Germinal center (tissue), 1 donor: ENCODE data around the gene ALDH3A2.
A peak's percentile ranks its signal among the peaks of the same experiment; 100 is the strongest.

ENCODE experiments used
- DNase-seq: peaks from one replicate; pipeline ENCODE4 v3.0.0; 2012; ENCODE audit warnings: mixed read lengths, low spot score

ALDH3A2 gene

DNA sequence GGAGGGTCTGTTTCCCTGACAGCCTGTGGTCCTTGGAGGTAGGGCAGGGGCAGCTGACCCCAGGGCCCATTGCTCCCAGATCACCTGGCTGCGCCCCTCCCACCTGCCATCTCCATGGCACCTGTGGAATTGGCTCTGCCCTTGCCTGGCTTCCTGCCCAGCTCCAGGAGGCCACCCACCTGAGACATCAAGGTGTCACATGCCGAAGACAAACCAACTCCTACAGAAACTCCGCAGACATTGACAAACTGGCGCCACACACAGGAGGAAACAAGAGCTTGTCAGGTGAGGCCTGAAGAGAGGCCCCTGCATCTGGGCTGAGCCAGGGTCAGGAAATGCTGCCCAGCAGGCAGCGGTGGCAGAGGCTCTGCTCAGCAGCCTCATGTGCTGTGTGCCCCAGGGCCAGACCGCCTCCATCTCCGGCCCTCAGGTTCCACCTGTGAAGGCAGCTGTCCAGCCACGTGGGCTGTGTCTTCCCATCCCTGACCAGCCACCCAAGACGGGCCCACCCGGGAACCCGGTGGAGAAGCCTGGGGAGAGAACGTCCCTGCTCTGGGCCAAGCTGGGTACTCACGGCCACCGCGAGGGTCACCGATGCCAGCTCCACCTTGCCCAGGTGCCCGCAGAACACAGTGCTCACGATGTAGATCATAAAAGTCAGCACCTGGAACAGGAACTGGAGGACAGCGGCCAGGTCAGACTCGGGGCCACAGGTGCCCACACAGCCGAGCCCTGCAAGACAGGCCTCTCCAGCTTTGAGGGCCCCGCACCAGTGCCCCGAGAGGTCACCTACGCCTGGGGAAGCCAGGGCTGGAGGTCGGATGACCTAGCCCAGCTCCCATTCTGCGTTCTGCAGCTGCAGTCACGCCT lies 66.2 kb downstream of the ALDH3A2 start:
- no peak for DNase-seq

DNA sequence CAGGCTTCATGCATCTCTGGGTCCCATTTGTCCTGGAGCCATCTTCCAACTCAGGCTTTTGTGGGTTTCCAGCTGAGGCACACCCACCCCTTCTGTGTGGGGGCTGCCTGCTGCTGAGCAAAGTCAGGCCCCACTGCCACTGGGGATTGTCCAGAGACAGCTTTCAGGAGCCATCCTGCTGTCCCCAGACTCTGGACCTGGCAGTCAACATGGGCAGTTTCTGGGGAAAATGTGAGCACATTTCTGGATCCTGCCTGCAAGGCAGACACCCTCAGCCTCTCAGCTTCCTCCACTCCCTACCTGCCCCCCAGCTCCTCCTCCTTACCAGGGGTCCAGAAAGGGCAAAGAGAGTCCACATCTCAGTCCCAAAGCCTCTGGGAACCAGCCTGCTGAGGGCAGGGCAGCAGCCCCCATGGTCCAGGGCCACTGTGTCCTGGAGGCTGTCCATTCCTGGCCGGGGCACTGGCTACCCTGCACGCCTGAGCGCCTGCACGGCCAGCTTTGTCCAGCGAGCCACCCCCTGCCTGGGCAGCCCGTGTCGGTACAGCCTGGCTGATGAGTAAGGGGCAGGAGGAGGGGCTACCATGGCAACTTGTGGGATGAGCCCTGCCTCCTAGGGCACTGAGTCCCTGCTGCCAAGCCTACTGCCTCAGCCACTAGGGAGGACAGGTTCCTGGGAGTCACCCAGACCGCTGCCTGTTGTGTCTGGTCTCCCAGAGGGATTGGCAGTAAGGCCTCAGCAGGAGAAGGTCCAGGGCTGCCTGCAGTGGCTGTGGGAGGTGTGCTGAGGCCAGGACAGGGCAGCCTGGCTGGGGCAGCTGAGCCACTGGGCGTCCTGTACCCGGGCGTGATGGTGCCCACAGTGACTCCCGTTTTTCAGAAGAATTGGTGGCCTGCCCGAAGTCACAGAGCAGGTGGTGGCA lies 67.8 kb downstream of the ALDH3A2 start, which contains the start of gene SLC47A2:
TSS of gene SLC47A2 (minus strand) at position 477 of the 923 bp plus-strand sequence. CDS start at position 448, 29 bp downstream.
- DNase-seq, result no peak

GRCh38 chr17:19717031-19717360 lies 68.4 kb downstream of the ALDH3A2 start:
- DNase-seq, result no peak

DNA sequence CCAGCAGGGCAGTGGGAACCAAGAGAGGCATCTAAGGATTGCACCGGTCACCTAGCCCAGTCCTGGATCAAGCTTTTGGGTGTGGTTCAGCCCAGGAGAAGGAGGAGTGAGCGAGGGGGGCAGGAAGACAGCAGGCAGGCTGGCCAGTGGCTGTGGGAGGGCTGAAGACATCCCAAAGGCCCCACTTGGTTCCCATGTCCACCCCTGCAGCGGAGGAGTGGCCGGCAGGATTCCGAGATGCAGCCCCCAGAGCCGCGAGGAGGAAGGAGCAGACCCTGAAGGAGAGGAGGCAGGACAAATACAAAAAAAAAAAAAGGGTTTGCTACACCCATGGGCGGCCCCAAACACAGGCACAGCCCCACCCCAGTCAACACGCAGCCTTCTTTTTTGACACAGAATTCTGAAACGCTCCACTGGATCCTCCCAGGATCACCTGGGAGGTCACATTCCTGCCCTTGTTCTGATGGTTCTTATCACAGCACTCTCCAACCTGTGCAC lies 68.9 kb downstream of the ALDH3A2 start:
- DNase-seq, result no peak

GRCh38 chr17:19718041-19718612 lies 69.6 kb downstream of the ALDH3A2 start:
- no peak for DNase-seq

- no peak for DNase-seq
These were observed 70.2 kb downstream of the ALDH3A2 start for GRCh38 chr17:19718613-19719354.

DNA sequence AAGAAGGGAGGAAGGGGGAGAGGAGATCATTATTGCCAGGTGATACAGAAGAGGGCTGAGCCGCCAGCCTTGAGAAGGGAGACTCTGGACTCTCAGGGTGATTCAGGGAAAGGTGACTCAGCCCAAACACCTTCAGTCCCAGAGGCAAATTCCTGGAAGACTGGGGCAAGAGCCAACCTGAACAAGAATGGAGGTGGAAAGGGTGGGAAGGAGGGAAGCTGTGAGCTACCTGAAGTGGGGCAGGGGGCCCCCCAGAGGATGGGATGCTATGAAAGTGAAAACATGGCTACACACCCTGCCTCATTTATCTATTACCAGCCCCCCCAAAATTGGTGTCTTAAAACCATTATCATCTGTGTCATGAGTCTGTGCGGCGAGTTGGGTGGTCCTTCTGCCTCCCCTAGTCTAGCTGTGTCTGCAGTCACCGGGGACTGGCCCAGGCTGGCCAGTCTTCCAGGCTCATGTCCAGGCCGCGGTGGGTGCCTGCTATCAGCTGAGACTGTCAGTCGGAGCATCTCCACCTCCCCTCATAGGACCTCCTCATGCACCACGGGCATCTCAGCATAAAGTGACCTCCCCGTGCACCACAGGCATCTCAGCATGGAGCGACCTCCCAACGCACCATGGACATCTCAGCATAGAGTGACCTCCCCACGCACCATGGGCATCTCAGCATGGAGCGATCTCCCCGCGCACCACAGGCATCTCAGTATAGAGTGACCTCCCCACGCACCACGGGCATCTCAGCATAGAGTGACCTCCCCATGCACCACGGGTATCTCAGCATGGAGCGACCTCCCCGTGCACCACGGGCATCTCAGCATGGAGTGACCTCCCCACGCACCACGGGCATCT lies 71.0 kb downstream of the ALDH3A2 start:
- DNase-seq, result no peak

- no peak for DNase-seq
These were observed 71.6 kb downstream of the ALDH3A2 start for GRCh38 chr17:19720210-19720475.

DNA sequence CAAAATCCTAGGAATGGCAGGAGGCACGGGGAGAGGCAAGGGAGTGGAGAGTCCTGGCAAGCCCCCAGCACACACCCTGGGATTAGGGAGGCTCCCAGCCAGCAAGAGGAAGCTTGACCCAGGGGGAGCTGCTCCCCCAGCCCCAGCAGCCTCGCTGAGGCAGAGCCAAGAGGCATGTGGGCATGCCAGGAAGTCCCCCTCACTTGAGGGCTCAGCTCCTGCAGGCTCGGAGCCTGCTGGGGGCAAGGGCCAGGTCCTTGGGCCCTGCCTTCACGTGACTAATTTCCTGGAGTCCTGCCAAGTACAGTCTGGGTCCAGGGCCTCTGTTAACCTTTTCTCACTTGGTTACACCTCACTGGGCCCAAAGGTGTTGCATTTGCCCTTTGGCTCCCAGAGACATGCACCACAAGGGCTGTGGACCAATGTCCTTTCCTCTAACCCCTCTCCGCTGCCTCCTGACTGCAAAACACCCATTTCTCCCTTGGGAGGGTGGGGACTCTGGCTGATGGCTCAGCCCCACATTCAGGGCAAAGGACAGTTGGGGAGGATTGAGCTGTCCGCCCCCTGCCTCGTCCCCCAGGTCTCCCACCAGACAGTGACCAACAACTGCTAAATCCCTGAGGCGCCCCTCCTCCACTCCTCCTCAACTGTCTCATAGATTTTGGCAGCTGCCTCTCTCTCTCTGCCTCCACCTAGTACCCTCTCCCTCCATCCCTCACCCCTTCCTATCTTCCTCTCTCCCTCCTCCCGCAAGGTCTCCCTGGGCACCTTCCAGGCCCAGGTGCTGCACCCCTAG lies 72.3 kb downstream of the ALDH3A2 start:
- DNase-seq, result no peak

GRCh38 chr17:19723964-19724363 lies 75.4 kb downstream of the ALDH3A2 start:
- DNase-seq, result no peak

GRCh38 chr17:19724501-19725420 lies 76.2 kb downstream of the ALDH3A2 start:
- peak; percentile 36 for DNase-seq

GRCh38 chr17:19725486-19725885 lies 76.9 kb downstream of the ALDH3A2 start:
- DNase-seq, result no peak

DNA sequence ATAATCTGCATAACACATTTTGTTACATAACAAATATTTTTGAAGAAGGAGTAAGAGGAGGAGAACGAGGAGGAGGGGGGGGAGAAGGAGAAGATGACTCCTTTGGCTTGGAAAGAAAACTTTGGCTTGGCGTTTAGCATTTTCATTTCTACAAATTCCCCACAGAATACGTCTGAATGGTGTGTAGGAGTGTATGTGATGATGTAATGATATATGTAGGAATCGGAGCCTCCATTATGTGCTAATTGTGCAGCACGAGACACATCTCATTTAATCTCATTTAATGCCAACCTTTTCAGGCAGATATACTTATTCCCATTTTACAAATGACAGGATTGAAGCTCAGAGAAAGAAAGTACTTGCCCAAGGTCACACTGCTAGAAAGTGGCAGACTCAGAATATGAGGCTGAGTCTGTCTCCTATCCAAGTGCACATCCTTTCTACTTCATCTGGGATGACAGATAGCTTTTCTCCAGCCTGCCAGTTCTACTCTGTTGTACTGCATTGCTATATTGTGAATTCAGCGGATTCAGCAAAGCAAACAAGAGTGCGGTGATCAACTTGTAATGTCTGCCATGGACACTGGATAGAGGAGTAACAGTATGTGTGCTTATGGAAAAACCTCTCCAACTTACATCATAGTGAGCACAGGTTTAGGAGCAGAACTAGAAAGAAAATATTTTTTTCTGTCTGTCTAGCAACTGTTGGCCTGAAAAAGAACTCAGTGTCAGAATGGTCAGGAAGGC lies 78.3 kb downstream of the ALDH3A2 start:
- DNase-seq, result no peak
